ENCODE results near the gene WFDC2.

Gene WFDC2

GRCh38 chr20:45509091-45509490 is 39.5 kb downstream of the WFDC2 start:
- TF ChIP-seq CTCF (IDR thresholded peaks at IDR 0.05; ENCODE audit: unreplicated experiment in 3 of 3) = no peak
- no peaks in the 10 kb centered on the region for H3K9me3 Mint-ChIP-seq
- H3K4me3 Mint-ChIP-seq = no peak overlapping the region
- peaks cover 13% of the 10 kb centered on the region for H3K27me3 Mint-ChIP-seq (ENCODE audit: low read depth)
- no peaks in the 10 kb centered on the region for H3K36me3 Mint-ChIP-seq (ENCODE audit: low read depth)
- no peak overlapping the region for H3K27ac Mint-ChIP-seq
- H3K4me1 Mint-ChIP-seq = no peaks in the 10 kb centered on the region

GRCh38 chr20:45510242-45510862 is 40.8 kb downstream of the WFDC2 start:
- TF ChIP-seq CTCF (IDR thresholded peaks at IDR 0.05; ENCODE audit: unreplicated experiment in 3 of 3) = no peak
- Mint-ChIP-seq H3K4me3 (no peak overlapping the region), H3K27ac (peak overlapping the region in 1 of 3 experiments; percentile 8), H3K36me3 (ENCODE audit: low read depth) (no peaks in the 10 kb centered on the region), H3K4me1 (no peaks in the 10 kb centered on the region), H3K9me3 (no peaks in the 10 kb centered on the region), H3K27me3 (ENCODE audit: low read depth) (peaks cover 17% of the 10 kb centered on the region)

GRCh38 chr20:45515147-45515913 is 45.8 kb downstream of the WFDC2 start, which contains the start of gene SPINT3:
Gene SPINT3, minus strand, starts transcription at chr20:45515622. Its CDS starts 14 bp downstream, at chr20:45515608.
- no peak within 1 kb of the TSS for H3K4me3 Mint-ChIP-seq
- no peak within 1 kb of the TSS for H3K27ac Mint-ChIP-seq
- peaks cover 23% of the 10 kb centered on the region for H3K27me3 Mint-ChIP-seq (ENCODE audit: low read depth)
- TF ChIP-seq CTCF (IDR thresholded peaks at IDR 0.05; ENCODE audit: unreplicated experiment in 3 of 3) = no peak
- no peaks in the 10 kb centered on the region for H3K36me3 Mint-ChIP-seq (ENCODE audit: low read depth)
- H3K4me1 Mint-ChIP-seq = no peaks in the 10 kb centered on the region
- no peaks in the 10 kb centered on the region for H3K9me3 Mint-ChIP-seq

GRCh38 chr20:45518282-45518681 is 48.7 kb downstream of the WFDC2 start:
- H3K27me3 Mint-ChIP-seq (ENCODE audit: low read depth) = peaks cover 30% of the 10 kb centered on the region
- TF ChIP-seq CTCF (IDR thresholded peaks at IDR 0.05; ENCODE audit: unreplicated experiment in 3 of 3) = no peak
- H3K4me3 Mint-ChIP-seq = no peak overlapping the region

GRCh38 chr20:45523821-45524220 is 54.3 kb downstream of the WFDC2 start:
- Mint-ChIP-seq H3K36me3 (ENCODE audit: low read depth) (no peaks in the 10 kb centered on the region), H3K27me3 (ENCODE audit: low read depth) (peaks cover 34% of the 10 kb centered on the region), H3K4me1 (no peaks in the 10 kb centered on the region), H3K9me3 (no peaks in the 10 kb centered on the region), H3K4me3 (no peak overlapping the region), H3K27ac (no peak overlapping the region)
- no peak for TF ChIP-seq CTCF (IDR thresholded peaks at IDR 0.05; ENCODE audit: unreplicated experiment in 3 of 3)

More at GRCh38 chr20:45518282-45518681, 48.7 kb downstream of the WFDC2 start:
- Mint-ChIP-seq H3K9me3 (no peaks in the 10 kb centered on the region), H3K36me3 (ENCODE audit: low read depth) (no peaks in the 10 kb centered on the region), H3K27ac (peak overlapping the region in 1 of 3 experiments; percentile 18), H3K4me1 (no peaks in the 10 kb centered on the region)

Measured in nephron (organoid).